GM19025 (cell line): ENCODE results near the gene ZFAND2A.
A peak's percentile ranks its signal among the peaks of the same experiment; 100 is the strongest.
"Not testable (repeated sequence)": the region's sequence is repeated elsewhere in the genome, so short reads cannot be mapped to it uniquely, and the experiment has no call there.

Experiments used
- ATAC-seq: cut with Tn5 transposase; IDR thresholded peaks from one replicate; pipeline ENCODE4 v1.9.1; 2021; ENCODE audit warnings: mild to moderate bottlenecking, low read depth, moderate library complexity; ENCODE audit not compliant: unreplicated experiment

Gene ZFAND2A

DNA sequence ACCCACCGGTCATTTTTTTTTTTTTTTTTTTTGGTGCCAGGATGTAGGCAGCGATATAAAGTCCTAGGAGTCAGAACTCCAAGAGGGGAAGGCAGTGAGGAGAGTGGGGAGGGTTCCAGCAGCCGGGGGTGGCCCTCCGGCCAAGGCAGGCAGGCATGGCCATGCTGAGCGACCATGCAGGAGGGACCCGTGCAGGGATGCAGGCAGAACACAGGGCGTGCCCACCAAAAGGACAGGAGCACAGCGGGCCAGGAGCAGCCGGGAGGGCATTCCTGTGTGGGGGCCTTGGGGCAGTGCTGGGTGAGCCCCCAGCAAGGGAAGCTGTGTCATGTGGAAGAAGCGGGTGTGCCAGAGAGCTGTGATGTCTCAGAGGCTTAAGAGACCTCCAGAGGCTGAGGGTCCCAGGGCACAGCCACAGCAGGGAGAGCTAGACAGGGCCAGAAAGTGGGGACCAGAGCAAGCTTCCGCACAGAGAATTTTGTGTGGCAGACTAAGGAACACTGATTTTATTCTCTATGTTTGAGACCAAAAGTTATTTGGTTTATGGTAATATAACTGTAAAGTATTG, 5.7 kb downstream of the ZFAND2A start:
- ATAC-seq: no peak

GRCh38 chr7:1152492-1152891, 7.5 kb downstream of the ZFAND2A start:
- ATAC-seq: no peak

DNA sequence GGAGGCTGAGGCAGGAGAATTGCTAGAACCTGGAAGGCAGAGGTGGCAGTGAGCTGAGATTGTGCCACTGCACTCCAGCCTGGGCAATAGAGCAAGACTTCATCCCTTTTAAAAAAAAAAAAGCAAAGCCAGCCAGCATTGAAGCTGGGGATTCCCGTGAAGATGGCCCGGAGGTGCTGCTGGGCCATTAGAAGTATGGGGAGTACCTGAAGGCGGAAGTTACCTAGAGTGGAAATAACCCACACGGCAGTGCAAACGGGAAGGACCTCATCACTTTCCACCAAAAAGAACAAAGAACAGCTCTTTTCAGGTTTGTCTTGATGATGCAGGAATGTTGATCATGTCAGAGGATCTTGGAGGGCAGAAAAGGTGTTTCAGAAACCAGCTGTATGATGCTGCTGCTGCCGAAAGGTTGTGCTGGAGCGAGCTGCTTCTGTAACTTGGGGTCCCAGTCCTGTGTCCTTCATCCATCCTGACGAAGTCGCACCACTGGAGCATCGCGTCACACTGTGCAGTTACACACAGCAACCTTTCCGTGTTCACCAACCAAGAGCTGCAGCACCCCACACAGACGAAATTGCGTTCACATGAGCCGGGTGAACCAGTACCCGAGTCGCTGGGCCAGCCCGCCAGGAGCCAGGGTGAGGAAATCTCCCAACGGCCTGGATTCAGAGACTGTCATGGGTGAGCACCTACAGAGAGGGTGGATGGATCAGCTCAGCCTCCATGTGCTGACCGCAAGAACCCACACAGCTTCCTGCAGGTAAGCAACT, 8.2 kb downstream of the ZFAND2A start:
- ATAC-seq: no peak

GRCh38 chr7:1151156-1151555, 8.8 kb downstream of the ZFAND2A start:
- ATAC-seq: no peak

DNA sequence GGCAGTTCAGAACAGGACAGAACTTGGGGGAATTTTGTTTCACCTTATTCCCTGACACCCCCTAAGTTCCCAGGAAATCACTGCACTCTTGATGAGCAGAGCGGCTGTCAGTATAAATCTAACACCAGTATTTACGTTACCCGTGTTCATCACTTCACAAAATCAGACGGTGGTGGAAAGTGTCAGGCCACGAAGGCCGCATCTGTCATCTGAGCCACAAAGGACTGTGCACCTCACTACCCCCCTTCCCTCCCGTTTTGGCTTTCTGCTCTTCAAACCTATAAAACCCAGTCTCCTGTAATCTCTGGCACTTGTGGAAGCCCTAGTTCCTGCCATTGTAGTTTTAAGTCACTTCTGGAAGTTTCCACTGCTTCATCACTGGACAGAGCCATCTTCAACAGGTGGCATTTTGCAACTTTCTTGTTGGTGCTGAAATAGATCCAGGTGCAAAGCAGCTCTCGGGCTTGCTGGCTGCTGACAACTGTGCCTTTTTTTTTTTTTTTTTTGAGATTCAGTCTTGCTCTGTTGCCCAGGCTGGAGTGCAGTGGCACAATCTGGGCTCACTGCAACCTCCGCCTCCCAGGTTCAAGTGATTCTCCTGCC, 9.5 kb downstream of the ZFAND2A start:
- no peak for ATAC-seq

- no peak for ATAC-seq
Measured at GRCh38 chr7:1149351-1149794, 10.6 kb downstream of the ZFAND2A start.

DNA sequence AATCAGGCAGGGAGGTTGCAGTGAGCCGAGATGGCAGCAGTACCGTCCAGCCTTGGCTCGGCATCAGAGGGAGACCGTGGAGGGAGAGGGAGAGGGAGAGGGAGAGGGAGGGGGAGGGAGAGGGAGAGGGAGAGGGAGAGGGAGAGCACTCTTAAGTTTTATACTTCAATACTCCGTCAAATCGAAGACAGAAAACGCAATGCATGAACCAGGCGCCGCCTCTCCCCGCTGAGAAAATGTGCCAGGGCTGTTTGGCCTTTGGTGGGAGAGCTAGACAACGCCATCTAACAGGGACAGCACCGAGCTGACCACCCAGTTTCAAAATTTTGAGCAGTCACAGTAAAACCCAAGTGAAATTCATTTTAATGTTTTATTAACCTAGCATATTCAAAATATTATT, 12.1 kb downstream of the ZFAND2A start:
- not testable (repeated sequence) for ATAC-seq

DNA sequence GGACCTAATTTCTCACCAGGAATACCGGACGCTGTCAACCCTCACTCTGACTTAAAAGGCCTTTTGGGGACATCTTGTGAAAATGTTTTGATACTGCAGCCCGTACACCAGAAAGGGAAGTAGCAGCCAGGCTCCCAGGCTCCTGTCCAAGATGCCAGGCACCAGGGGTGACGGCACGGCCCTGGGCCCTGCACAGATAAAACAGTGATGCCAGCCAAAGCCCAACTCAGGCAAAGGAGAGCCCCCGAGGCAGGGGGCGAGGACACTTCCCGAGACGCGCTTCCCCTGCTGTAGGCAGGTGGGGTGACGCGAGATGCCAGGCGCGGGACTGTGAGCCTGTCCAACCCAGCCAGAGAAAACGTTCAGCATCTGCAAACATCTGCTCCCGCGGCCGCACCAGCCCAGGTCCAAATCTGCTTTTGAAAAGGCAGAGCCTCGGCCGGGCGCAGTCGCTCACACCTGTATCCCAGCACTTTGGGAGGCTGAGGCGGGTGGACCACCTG, 15.7 kb downstream of the ZFAND2A start:
- no peak for ATAC-seq

GRCh38 chr7:1143031-1143430, 17.0 kb downstream of the ZFAND2A start:
- not testable (repeated sequence) for ATAC-seq

DNA sequence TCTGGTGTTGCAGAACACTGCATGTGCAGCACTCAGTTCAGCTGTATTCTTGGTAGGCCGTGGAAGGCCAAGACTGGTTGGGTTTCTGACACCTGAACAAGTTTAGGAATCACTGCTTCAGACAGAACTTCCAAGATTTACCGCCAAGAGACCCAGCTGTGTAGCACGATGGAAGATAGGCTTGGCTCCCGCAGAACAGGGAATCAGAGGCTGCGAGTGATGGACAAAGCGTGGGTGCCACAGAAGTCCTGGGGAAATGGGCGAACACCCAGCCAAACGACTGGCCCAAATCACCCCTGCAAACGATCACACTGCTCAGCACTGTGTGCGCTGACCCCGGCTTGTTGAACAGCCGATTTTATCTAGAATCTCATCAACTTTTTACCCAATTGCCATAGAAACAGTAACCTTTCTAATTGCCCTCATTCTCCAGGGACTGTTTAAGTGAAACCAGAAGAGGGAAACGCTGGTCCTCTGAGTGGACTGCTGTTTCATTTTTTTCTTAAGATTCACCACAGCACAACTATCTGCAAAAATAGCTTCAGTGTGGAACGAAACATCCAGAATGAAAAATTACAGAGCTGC, 17.9 kb downstream of the ZFAND2A start:
- no peak for ATAC-seq

DNA sequence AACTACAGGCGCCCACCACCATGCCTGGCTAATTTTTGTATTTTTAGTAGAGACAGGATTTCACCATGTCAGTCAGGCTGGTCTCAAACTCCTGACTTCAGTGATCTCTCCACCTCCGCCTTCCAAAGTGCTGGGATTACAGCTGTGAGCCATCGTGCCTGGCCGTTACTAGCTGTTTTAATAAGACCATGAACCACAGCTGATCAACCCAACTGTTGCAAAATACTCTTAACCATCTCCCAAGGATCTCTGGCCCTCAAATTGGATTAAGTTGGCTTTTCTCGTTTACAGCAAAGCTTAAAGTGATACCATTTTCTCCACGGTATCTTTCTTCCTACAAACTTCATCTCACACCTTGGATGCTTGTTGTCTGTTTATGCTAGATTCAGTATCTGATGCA, 18.3 kb downstream of the ZFAND2A start:
- ATAC-seq: no peak

GRCh38 chr7:1140476-1141104, 19.4 kb downstream of the ZFAND2A start:
- ATAC-seq: no peak

DNA sequence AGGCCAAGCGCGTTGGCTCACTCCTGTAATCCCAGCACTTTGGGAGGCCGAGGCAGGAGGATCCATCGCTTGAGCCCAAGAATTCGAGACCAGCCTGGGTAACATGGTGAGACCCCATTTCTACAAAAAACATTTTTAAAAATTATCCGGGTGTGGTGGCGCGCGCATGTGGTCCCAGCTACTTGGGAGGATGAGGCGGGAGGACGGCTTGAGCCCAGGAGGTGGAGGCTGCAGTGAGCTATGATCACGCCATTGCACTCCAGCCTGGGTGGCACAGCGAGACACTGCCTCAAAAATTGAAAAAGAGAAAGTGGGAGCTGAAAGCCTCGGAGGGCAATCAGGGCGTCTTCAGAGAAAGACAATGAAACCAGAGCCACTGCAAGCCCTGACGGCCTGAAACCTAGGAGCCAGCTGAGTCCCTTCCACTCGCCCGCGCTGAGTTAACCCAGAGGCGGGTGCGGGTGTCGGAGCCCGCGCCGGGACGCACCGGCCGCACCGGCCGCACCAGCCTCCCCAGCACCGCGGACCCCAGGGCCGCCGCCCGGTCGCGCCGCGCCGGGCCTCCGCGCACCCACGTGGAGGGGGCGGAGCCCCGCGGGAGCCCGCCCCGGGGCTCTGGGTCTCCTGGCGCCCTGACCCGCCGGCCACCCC, 22.4 kb downstream of the ZFAND2A start:
- ATAC-seq: peak; percentile 68

DNA sequence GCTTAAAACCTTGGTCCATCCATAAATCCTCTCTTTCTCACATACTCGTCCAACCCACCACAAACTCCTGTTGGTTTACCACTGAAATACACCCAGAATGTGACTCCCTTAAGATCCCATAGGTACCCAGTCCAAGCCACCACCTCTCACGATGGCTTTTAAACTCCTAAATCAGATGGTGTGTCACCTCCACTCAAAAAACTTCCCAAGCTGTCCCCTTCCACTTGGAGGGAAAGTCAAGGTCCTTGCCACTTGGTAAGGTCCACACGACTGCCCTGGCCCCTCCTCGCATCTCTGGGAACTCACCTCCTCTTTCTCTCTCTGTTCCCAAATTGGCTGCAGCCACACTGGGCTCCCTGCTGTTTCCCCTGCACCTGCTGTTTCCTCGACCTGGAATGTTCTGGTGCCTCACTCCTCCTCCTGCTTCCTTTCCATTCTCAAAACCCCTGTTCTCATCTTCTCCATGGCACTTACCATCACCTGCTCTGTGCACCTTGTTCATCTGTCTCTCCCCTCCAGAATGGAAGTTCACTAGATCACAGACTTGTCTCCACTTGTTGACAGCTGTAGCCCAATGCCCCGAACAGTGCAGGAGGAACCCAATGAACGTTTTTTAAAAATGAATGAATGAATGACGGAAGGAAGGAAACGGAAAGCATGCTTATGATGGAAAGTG, 23.0 kb downstream of the ZFAND2A start:
- no peak for ATAC-seq

- no peak for ATAC-seq
Measured at GRCh38 chr7:1134951-1135350, 25.0 kb downstream of the ZFAND2A start.

- ATAC-seq: no peak
Measured at GRCh38 chr7:1131471-1132265, 28.3 kb downstream of the ZFAND2A start.

GRCh38 chr7:1130021-1130990, 29.7 kb downstream of the ZFAND2A start:
- no peak for ATAC-seq

- ATAC-seq: no peak
Measured at GRCh38 chr7:1129431-1129830, 30.6 kb downstream of the ZFAND2A start.
